NCI-H2029 (cell line): Measurements from ENCODE around the gene PHAF1.

Experiments
- DNase-seq: peaks from one replicate; lab custom pipeline; 2025; lab: John Stamatoyannopoulos, UW

The PHAF1 gene

DNA sequence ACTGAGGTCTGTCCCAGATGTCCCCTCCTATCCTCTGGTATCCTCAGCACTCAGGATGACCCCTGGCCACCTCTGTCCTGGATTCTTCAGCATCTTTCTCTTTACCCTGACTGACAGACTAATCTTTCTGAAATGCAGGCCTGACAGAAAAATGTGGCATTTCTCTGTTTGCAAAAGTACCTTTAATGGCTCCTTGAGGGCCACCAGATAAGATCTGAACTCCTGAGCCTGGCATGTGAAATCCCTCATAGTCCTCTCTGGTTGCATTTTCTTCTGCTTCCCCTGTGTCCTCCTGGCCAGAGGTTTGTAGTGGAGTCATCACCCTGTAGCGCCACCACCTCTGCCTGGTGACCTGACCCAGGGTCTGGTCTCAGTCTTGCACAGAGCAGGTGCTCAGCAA lies 87.1 kb downstream of the PHAF1 start:
- no peak for DNase-seq

DNA sequence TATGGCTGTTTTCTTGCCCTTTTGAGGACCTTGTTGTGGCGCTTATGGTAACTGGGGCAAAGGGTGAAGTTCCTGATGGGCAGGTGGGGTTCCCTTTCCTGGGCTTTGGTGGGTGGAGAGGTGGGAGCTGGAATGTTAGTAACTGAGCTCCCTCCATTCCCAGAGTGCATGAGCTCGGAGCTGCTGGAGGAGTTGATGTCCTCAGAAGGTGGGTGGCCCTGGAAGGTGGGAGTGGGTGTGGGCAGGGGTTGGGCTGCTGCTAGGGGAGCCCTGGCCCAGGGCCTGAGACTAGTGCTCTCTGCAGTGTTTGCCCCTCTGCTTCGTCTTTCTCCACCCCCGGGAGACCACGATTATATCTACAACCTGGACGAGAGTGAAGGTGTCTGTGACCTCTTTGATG lies 88.0 kb downstream of the PHAF1 start:
- DNase-seq: no peak
